Measurements from ENCODE around the gene TFEB. TPM values are rescaled to one million over a fixed set of nuclear protein-coding genes. Genes with fewer than 3 reads are reported as not detected.

The TFEB gene
- total and polyA plus RNA-seq, 2 of the 8 experiments (the other 6 are each of a cell fraction or from before 2014, with no cell fraction given): 2.3 to 6.7 TPM

DNA sequence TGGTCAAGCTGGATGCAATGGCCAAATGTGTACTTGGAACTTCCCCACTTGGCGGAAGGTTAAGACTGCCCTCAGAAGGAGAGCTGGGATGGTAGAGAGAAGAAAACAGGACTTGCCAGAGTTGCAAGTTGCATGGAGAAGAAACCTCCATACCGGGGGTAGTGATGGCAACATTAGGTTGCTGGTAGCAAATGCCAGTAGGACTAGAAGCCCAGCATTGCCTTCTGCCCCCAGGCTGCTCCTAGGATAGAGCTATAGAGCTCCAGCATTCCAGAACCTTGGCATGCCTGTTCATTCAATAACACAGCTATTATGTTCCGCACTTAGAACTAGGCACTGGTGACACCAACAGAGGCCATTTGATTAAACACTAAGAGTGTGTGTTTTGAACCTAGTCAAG is 26.6 kb downstream of the TFEB start (continued):
- TF ChIP-seq CBX8 (IDR thresholded peaks at IDR 0.05; ENCODE audit: borderline replicate concordance, low read depth, low read length): no peak
- TF ChIP-seq EGR1 (IDR thresholded peaks at IDR 0.05; ENCODE audit: borderline replicate concordance, low read depth, low read length): no peak
